ENCODE results near the gene LONP1.

LONP1 gene

DNA sequence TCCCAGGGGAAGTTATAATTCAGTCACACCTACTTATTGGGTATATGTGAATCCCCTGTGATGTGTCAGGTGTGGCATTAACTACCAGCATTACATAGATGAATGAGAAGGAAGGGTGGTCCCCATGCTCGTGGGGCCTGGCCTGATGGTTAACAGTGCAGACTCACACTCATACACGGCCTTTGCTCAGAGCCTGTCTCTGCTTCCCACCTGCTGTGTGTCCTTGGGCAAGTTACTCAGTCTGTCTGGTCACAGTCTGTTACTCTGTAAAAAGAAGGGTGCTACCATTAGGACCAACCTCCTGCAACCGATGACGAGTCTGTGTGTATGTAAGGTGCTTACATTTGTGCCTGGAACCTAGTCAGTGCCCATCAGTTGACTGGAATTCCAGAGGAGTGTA lies 73.2 kb downstream of the LONP1 start:
- DNase-seq, result no peak

DNA sequence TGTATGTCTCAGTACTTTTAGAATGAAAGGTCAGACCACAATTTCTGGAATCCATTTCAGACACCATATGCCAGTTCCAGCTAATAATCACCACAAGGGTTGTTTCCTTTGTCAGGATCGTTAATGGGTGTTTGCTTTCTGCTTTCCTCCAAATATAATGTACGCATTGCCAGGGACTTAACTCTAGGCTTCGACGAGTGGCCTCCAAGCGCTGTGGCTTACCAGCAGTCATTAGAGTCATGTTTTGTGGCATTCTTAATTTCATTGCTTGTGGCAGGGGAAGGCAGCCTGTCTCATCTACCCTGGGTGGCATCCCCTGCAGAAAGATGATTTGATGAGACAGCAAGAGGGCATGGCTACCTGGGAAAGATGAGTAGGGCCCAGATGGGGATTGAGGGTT lies 74.5 kb downstream of the LONP1 start:
- no peak for DNase-seq

DNA sequence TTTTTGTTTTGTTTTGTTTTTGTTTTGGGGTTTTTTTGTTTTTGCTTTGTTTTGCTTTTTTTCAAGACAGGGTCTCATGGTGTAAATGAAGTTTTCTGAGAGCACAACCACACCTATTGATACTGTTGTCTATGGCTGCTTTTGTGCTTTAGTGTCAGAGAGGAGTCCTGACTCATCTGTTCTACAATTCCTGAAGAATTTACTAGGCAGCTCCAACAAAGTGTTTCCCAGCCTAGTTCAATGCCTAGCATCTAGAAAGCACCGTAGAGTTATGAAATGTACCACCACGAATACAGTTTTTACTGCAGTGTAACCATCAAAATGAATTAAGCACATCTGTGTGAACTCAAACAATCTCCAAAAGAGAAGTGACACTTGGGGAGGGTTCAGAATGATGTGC lies 75.9 kb downstream of the LONP1 start:
- DNase-seq, result no peak

DNA sequence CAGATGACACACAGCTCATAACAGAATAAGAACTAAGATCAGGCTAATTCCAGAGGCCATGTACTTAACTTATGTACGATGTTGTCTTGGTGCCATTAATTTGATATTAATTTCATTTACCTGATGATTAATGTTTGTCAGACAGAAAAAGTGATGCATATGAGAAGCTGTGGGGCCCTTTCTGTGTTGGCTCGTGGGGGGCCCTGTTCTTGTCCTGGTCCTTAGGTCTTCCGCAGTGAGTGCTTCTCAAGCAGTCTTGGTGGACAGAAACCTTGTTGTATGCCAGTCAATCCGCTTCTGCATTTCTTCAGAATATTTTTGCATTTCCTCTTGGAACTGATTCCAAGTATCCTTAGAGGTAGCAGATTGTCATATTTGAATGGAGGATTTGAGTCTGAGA lies 76.9 kb downstream of the LONP1 start:
- no peak for DNase-seq

DNA sequence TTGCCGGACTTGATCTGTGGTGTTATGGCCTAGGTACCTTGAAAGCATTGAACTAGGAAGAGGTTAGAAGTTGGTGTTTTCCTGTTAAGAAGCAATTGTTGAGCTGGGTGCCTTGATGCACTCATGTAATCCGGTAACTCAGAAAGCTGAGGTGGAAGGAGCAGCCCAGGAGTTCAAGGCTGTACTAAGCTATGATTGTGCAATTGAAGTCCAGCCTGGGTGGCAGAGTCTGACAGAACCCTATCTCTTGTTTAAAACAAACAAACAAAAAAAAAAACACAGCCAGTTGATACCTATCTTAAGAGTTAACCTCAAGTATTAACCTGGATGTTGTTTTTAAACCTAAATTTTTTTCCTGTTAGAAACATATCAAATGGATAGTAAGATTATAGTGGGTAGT lies 77.7 kb downstream of the LONP1 start:
- no peak for DNase-seq

All from C1 segment of cervical spinal cord (tissue), 14 donors.